CD4-positive, alpha-beta T cell (primary cell): ENCODE data around the gene NDUFS7. TPM values are rescaled to one million over a fixed set of nuclear protein-coding genes. Genes with fewer than 3 reads are reported as not detected.

ENCODE experiments used
- ATAC-seq: fragments of 200-7000 bp; cut with Tn5 transposase; one replicate; pipeline ENCODE4 v1.10.0; 2022; ENCODE audit warnings: mild to moderate bottlenecking; ENCODE audit not compliant: poor library complexity
- CTCF ChIA-PET: fragments of 350-600 bp; sonication (Branson Sonifier 250); formaldehyde crosslinking; loops from one replicate; lab custom pipeline; 2021; ENCODE audit warnings: antibody characterized with exemption, inconsistent platforms; lab: Charles Lee
- POLR2A ChIA-PET: fragments of 350-600 bp; sonication (Branson Sonifier 250); formaldehyde crosslinking; loops from one replicate; lab custom pipeline; 2021; ENCODE audit warnings: antibody characterized with exemption, inconsistent platforms; lab: Charles Lee
- DNase-seq, 14 experiments: peaks; one replicate each; pipeline ENCODE4 v3.0.0-alpha.2; 2013 to 2020; ENCODE audit warnings: mixed read lengths in 2 of 14
- H3K27ac ChIP-seq, 2 donors: one replicate each; pipeline versions ENCODE4 v1.5.1 to v1.7.0; 2013; ENCODE audit warnings: low read length in 2 of 2, low read depth in 1 of 2, mild to moderate bottlenecking in 1 of 2
- H3K27me3 ChIP-seq, 2 experiments: 1 replicate in 1 of 2; 2 replicates in 1 of 2; pipeline versions ENCODE4 v1.6.1 to v1.7.0; 2013; ENCODE audit warnings: low read length in 2 of 2, control low read depth in 1 of 2, mild to moderate bottlenecking in 1 of 2, moderate library complexity in 1 of 2; ENCODE audit not compliant: insufficient read depth in 2 of 2, control insufficient read depth in 1 of 2
- H3K36me3 ChIP-seq: one replicate; pipeline ENCODE4 v1.6.1; 2013; ENCODE audit warnings: low read length, control low read depth; ENCODE audit not compliant: insufficient read depth
- H3K4me1 ChIP-seq: one replicate; pipeline ENCODE4 v1.6.1; 2013; ENCODE audit warnings: low read length, control low read depth; ENCODE audit not compliant: insufficient read depth
- H3K4me3 ChIP-seq: one replicate; pipeline ENCODE4 v1.5.1; 2013; ENCODE audit warnings: mild to moderate bottlenecking, low read length, moderate library complexity
- H3K9me3 ChIP-seq, 2 experiments: 1 replicate in 1 of 2; 2 replicates in 1 of 2; pipeline versions ENCODE4 v1.6.1 to v1.7.0; 2013; ENCODE audit warnings: low read length in 2 of 2, mild to moderate bottlenecking in 2 of 2, control low read depth in 1 of 2, moderate library complexity in 1 of 2; ENCODE audit not compliant: control insufficient read depth in 1 of 2, insufficient read depth in 1 of 2
- H3K27ac Mint-ChIP-seq: one replicate; pipeline ENCODE4 v1.8.0; 2020; ENCODE audit warnings: mixed read lengths
- H3K27me3 Mint-ChIP-seq: one replicate; pipeline ENCODE4 v1.8.0; 2021; ENCODE audit warnings: mixed read lengths
- H3K36me3 Mint-ChIP-seq: one replicate; pipeline ENCODE4 v1.8.0; 2021; ENCODE audit warnings: low read depth, mixed read lengths
- H3K4me1 Mint-ChIP-seq: one replicate; pipeline ENCODE4 v1.8.0; 2021; ENCODE audit warnings: low read depth, mixed read lengths
- H3K4me3 Mint-ChIP-seq: one replicate; pipeline ENCODE4 v1.8.0; 2020; ENCODE audit warnings: mild to moderate bottlenecking, mixed read lengths
- H3K9me3 Mint-ChIP-seq: one replicate; pipeline ENCODE4 v1.8.0; 2020; ENCODE audit warnings: mixed read lengths
- CTCF ChIP-seq: fragments of 200-600 bp; IDR thresholded peaks from one replicate; pipeline ENCODE4 v1.8.0; 2022; ENCODE audit warnings: antibody characterized with exemption, mild to moderate bottlenecking
- intact Hi-C, 2 experiments: fragments of 100-400 bp; cut with DNase I in 1 of 2; cut with micrococcal nuclease in 1 of 2; formaldehyde crosslinking; loops; one replicate each; pipeline versions ENCODE4 v1.15.1 to v1.9.0; 2023 to 2025; cut with DNase I, micrococcal nuclease
- total RNA-seq, 174 experiments: library from RNA in 2 of 174; stranded (reverse) in 2 of 174; gene quantifications; one replicate each; pipeline ENCODE4 v1.2.3 and lab custom pipeline; 2021 to 2026

Gene NDUFS7
- total RNA-seq, 2 experiments from 2014 or later = 40.0 to 42.6 TPM

- H3K4me1 Mint-ChIP-seq = peaks cover 4% of the 10 kb centered on the region
- Histone ChIP-seq H3K27ac (no peak overlapping the region), H3K36me3 (peaks cover 89% of the 10 kb centered on the region), H3K9me3 (no peaks in the 10 kb centered on the region), H3K4me1 (no peaks in the 10 kb centered on the region), H3K27me3 (no peaks in the 10 kb centered on the region), H3K4me3 (no peak overlapping the region)
- no peaks in the 10 kb centered on the region for H3K27me3 Mint-ChIP-seq
- H3K9me3 Mint-ChIP-seq = no peaks in the 10 kb centered on the region
- CTCF ChIA-PET = no interaction called here
- ATAC-seq (no peak), DNase-seq (no peak)
- H3K27ac Mint-ChIP-seq = no peak overlapping the region
- peaks cover 73% of the 10 kb centered on the region for H3K36me3 Mint-ChIP-seq
- H3K4me3 Mint-ChIP-seq = no peak overlapping the region
- no peak for TF ChIP-seq CTCF
- intact Hi-C loops = no loop called here
- POLR2A ChIA-PET = no interaction called here
Measured at GRCh38 chr19:1425102-1425837, 41.6 kb downstream of the NDUFS7 start.

GRCh38 chr19:1425902-1426301 lies 42.2 kb downstream of the NDUFS7 start:
- no peaks in the 10 kb centered on the region for H3K4me1 ChIP-seq
- no peak for ATAC-seq
- intact Hi-C loops = no loop called here
- CTCF ChIA-PET = no interaction called here
- peaks cover 4% of the 10 kb centered on the region for H3K4me1 Mint-ChIP-seq
- no peak overlapping the region for H3K4me3 ChIP-seq
- H3K9me3 Mint-ChIP-seq = no peaks in the 10 kb centered on the region
- H3K4me3 Mint-ChIP-seq = no peak overlapping the region
- H3K27ac Mint-ChIP-seq = no peak overlapping the region
- no peaks in the 10 kb centered on the region for H3K27me3 Mint-ChIP-seq
- no peaks in the 10 kb centered on the region for H3K27me3 ChIP-seq
- H3K27ac ChIP-seq = no peak overlapping the region
- peaks cover 69% of the 10 kb centered on the region for H3K36me3 Mint-ChIP-seq
- H3K36me3 ChIP-seq = peaks cover 87% of the 10 kb centered on the region
- no peaks in the 10 kb centered on the region for H3K9me3 ChIP-seq
- no peak for TF ChIP-seq CTCF
- POLR2A ChIA-PET = no interaction called here
- no peak for DNase-seq

- H3K36me3 Mint-ChIP-seq = peaks cover 68% of the 10 kb centered on the region
- no peaks in the 10 kb centered on the region for H3K9me3 Mint-ChIP-seq
- Histone ChIP-seq H3K27me3 (no peaks in the 10 kb centered on the region), H3K27ac (no peak overlapping the region), H3K36me3 (peaks cover 83% of the 10 kb centered on the region), H3K9me3 (no peaks in the 10 kb centered on the region), H3K4me1 (no peaks in the 10 kb centered on the region), H3K4me3 (no peak overlapping the region)
- no peak for TF ChIP-seq CTCF
- no peak for ATAC-seq
- CTCF ChIA-PET = no interaction called here
- H3K27me3 Mint-ChIP-seq = no peaks in the 10 kb centered on the region
- H3K4me1 Mint-ChIP-seq = peaks cover 4% of the 10 kb centered on the region
- intact Hi-C loops = no loop called here
- POLR2A ChIA-PET = no interaction called here
- no peak overlapping the region for H3K27ac Mint-ChIP-seq
- H3K4me3 Mint-ChIP-seq = no peak overlapping the region
- no peak for DNase-seq
Measured at GRCh38 chr19:1426736-1427135, 43.0 kb downstream of the NDUFS7 start.
